ENCODE results near the gene CFAP77.

Gene CFAP77

DNA sequence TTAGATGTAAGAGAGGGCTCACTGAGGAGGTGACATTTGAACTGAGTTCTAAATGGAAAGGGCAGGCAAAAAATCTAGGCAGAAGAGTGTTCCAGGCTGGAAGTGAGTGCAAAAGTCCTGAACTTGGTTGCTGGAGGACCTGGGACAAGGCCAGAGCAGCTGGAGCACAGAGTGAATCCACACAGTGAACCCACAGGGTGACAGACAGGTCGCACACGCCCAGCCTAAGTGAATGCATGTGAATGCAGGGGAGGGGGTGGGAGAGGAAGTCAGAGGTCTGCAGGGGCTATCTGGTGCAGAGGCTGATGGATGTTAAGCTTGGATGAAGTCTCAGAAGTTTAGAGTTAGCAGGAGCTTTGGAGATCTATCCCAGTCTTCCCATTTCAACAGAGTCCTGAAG lies 2.8 kb upstream of the CFAP77 start:
- DNase-seq (ENCODE audit: low read depth in 2 of 3, low spot score in 2 of 3) = no peak

DNA sequence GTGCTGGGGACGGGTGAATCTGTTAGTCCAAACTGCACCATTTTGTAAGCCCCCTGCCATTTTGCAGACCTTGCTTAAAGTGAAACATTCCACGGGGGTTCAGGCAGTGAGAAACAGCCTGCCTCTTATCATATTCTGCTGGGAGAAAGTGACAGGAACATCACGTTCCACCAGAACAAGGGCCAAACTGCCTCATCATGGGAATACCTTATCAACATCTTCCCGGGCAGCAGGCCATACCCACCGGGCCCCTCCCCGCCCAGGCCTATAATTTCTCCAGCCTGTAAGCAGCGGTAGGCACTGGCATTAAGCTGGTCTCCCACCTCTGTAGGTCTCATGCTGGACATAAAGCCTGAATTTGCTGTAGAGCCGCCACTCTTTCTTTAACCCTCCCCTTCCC lies 1.5 kb upstream of the CFAP77 start:
- DNase-seq (ENCODE audit: low read depth in 2 of 3, low spot score in 2 of 3) = no peak

DNA sequence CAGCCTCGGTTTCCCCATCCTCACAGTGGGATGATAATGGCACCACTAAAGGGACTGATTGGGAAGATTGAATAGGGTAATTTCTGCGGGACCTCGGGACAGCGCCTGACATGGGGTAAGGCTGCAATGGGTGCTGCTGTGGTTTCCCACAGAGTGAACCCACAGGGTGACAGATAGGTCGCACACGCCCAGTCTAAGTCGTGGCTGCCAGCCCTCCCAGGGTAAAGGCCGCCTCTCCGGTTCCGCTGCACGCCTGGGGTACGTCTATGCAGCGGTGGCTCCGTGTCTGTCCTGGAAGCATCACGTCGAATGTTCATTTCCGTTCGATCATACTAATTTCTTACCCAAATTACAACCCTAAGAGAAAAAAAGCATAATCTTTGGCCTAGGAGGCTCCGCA lies 631 bp downstream of the CFAP77 start:
- no peak for DNase-seq (ENCODE audit: low read depth in 2 of 3, low spot score in 2 of 3)

DNA sequence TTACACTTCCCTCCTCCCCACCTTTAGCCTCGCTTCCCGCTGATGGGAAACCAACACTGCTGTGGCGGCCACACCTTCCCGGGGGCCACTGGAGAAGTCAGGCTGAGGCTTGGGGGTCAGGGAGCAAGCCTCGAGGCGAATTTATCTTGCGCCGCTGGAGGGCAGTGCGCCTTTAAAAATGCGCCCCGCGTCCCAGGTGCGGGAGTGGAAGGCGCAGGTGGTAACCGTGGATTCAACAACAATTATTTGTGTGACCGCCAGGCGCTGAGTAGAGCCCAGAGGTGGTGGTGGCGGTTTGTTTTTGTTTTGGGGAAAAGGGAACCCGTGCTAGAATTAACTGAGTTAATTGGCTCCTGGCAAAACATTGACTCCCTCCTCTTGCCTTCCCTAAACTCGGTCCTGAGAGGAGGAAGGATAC lies 1.1 kb downstream of the CFAP77 start:
- peak in 2 of 3 experiments; percentile 26 to 55 for DNase-seq (ENCODE audit: low read depth in 2 of 3, low spot score in 2 of 3)

DNA sequence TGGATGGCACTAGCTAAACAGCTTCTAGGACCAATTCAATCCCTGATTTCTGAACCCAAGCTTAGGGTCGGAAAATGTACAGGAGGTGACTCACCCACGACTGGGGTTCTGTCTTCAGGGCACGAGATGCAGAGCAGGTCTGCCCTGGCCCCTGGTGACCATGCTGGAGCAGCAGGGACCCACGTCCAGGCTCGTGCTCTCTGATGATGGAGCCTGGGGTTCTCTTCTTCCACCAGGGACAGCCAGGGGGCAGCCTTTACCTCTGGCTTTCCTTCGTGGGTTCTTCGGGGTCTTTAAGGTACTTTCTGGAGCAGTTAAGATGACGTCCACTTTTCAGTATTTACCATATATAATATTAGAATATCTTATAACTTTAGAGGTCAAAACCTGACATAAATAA lies 2.1 kb downstream of the CFAP77 start:
- DNase-seq (ENCODE audit: low read depth in 2 of 3, low spot score in 2 of 3) = peak in 1 of 3 experiments; percentile 6

DNA sequence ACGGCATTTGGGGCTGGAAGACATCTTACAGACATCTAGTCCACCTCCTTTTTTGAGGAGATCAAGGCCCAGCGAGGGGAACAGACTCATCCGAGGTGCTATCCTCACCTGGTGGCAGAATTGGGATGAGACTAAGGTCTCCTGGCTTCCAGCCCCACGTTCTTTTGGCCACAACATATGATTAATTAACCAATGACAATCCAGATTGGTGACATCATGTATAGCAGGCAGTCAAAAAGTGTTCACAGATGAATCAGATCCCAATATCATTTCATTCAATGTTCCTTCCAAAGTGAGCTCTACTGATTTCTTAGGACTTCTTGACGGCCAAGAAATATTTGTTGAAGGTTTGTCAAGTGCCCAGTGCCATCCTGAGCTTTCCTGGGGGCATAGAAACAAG lies 3.9 kb downstream of the CFAP77 start:
- no peak for DNase-seq (ENCODE audit: low read depth in 2 of 3, low spot score in 2 of 3)

DNA sequence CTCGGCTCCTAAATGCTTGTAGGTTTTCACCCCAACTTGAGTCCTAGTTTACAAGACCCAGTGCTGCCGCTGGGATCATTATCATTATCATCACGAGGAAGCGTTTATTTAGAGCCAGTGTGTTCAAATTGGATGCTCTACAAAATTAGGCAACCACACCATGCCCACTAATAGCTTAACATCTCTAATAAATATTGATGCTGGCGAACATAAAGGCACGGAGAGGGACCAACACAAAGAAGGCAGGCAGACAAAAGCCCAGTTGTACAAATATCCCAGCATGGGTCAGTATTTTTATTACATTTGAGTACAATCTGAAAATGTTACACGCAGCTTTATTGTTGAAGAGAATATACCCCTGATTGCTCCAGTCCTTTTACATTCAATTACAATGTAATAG lies 4.7 kb downstream of the CFAP77 start:
- DNase-seq (ENCODE audit: low read depth in 2 of 3, low spot score in 2 of 3) = no peak

DNA sequence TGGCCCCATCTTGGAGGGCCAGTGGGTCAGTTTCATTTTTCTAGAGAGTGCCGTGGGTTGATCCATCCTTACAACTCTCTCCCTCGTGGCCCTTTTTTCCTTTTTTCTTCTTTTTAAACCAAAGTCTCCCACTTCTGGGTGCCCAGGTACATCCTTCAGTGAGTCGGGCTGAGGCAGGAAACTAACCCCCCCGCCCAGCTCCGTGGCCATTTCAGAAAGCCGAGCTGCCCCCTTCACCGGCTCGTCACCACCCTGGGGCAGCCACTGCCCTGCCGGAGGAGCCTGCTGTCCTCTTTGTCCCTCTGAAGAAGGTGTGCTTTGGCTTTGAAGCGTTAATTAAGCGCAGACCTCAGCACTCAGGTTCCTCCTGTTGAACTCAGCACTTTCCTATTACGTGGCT lies 5.2 kb downstream of the CFAP77 start:
- no peak for DNase-seq (ENCODE audit: low read depth in 2 of 3, low spot score in 2 of 3)

DNA sequence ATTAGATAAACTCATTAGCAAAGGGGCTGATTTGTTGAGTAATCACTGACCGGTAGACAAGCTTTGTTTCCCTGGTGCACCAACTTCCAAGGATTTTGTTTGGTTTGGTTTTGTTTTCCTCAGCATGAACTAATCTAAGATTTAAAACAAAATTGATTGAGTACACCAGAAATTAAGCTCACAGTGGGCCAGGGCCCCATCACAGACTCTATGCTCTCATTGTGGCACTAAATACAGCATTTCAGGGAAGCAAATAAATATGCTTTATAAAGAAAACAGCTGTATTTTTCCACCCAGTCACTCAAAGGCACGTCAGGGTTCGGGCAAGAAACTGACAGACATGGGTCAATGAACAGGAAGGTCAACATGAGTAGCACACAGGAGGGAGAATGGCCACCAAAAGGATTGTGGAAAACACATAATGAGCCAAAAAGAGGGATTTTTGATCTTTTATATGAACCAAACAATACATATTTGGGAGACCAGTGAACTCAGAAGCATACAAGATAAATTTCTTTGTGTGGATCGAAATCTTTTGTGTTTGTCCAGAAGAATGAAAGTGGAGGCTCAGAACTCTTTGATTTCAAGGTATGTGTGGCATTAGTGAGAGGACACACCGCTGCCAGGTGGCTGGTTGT lies 8.8 kb downstream of the CFAP77 start:
- no peak for DNase-seq (ENCODE audit: low read depth in 2 of 3, low spot score in 2 of 3)

DNA sequence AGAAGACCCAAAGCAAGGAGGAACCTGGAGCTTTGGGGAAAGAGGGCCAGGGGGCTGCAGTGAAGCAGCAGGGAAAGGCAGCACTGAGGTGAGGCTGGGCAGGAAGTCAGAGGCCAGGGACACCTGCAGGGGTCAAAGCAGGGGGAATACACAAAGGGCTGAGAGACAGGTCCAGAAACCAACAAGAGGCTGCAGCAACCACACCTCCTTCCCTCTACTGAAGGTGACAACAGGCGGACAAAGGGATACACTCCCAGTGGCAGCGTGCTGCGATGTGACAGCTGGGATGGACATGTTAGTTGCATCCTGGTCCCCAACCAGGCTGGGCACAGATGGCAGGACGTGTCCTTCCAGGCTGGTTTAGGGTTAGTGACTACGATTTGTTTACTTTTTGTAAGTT lies 12.6 kb downstream of the CFAP77 start:
- DNase-seq (ENCODE audit: low read depth in 2 of 3, low spot score in 2 of 3) = no peak

DNA sequence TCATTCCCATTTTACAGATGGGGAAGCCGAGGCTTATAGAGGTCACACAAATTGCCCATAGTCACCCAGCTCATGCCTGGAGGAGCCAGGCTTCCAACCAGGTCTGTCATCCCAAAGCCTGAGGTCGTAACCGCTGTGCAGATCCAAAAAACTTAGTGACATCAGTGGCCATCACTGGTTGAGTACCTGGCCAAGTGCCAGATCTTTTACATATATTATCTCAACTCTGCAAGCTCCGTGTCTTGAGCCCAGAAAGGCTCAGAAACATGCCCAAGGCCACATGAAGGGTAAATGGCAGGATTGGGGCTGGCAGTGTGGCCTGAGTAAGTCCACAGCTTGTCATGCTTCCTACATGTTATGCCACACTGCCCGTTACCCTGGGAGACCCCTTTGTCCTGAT lies 13.5 kb downstream of the CFAP77 start:
- DNase-seq (ENCODE audit: low read depth in 2 of 3, low spot score in 2 of 3) = no peak

DNA sequence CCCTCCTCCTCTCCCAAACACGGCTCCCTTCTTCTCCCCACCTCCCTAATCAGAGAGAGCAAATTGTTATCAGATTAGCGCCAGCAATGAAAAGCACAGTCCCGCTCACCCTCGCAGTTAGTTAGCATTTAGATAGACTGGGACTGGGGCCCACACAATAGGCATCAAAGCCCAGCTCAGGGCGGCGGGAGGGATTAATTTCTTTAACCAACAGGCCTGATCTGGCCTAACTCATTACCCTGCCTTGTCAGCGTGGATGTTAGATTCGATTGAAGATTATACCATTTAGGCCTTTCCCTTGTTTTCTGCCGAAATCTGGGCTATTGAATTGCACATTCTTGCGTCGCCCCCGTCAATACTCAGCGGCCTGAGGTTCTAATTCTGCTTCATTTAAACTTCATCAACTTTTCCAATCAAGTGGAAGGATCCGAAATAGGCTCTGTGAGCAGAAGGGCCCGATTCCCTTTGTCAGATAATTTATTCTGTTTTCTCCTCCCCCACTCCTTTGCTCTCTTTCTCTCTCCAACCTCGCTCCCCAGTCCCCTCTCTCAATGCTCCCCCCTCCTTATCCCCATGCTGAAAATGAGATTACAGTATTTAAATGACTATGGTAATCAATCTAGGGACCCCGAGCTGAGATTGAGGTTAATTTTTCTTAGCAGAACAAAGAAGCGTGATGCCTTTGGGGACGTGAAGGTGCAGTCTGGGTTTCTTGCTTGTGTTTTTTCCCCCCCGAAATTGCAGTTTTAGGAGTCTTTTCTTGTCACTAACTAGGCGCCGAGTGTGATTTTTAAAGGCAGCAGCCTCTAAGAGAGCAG lies 15.1 kb downstream of the CFAP77 start:
- DNase-seq (ENCODE audit: low read depth in 2 of 3, low spot score in 2 of 3) = no peak

DNA sequence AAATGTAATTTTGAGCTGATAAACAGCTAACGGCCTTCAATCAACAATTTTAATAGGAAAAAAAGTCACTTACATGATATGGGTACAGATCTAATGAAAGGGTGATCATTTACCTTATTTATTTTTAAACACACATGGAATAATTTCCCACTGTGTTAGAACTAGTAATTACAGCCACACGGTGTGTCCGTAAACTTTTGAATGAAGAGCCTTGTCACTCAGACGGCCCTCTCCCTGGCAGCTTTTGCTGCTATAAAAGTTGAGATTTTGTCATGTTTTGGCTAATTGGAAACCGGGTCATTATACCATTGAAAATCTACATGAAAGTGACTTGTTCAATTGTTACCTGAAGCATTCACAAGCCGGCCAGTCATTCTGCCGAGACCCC lies 15.7 kb downstream of the CFAP77 start:
- DNase-seq (ENCODE audit: low read depth in 2 of 3, low spot score in 2 of 3) = no peak

DNA sequence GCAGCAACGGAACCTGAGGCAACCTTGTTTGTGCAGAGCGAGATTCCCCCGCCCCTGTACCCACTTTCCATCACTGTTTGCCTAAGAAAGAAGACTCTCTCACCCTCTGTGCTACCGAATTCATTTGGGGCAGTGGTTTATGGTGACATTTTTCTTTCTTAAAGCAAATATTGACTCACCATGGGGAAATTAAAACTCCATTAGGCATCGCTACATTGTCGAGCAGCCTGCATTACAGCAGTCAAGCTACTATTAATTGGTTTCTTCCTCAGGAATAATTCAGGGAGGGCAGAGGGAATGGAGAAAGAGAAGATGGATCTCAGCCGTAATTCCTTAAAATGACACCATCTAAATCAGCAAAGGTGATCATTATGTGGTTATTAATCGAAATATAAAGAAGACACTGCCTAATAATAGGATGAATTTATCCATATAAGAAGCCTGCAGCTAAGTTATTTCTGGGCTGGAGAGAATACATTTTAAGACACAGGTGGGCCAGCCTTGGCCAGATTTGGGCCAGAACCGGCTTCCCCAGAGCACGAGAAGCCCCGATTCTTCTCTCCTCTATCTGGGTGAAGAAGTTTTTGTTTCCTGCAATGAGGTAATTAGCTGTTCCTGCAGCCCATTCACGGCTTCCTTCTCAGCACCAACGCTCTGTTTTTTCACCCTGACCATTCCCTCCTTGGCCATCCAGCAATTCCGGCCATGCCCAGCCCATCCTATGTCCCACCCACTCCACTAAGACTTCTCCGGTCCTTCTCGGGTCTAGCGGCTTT lies 16.8 kb downstream of the CFAP77 start:
- DNase-seq (ENCODE audit: low read depth in 2 of 3, low spot score in 2 of 3) = no peak

DNA sequence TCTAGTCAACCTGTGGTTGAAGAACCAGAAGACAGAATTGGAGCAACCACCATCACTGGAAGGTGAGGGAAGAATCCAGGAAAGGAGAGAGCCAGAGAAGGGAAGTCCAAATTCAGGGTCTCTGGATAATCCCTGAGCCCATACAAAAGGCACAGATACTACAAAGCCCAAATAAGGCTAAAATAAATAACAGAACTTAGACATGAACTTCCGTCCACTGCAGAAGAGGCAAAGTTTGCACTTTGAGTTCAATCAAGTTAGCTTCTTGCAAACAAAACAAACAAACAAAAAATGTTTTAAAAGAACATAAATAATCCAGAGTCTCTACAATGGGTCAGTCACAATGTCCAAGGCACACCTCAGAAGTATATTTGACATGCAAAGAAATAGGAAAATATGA lies 21.0 kb downstream of the CFAP77 start:
- DNase-seq (ENCODE audit: low read depth in 2 of 3, low spot score in 2 of 3) = no peak

DNA sequence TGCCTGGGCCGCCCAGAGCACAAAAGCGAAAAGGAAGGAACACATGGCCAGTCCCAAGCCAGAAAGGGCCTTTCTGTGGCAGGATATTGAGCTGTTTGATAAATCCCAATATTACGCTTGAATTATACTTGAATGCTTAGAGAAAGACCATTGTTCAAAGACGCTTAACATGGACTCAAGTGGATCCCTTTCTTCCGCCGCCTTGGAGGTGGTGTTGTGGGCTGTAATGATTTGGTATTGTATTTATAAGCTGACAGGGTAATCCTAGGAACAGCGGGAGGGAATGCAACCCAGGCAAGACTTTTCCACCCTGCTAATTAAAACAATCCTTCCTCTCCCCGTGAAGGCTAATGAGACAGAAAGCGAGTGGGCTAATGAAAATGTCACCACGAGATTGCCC lies 24.9 kb downstream of the CFAP77 start:
- DNase-seq (ENCODE audit: low read depth in 2 of 3, low spot score in 2 of 3) = no peak

DNA sequence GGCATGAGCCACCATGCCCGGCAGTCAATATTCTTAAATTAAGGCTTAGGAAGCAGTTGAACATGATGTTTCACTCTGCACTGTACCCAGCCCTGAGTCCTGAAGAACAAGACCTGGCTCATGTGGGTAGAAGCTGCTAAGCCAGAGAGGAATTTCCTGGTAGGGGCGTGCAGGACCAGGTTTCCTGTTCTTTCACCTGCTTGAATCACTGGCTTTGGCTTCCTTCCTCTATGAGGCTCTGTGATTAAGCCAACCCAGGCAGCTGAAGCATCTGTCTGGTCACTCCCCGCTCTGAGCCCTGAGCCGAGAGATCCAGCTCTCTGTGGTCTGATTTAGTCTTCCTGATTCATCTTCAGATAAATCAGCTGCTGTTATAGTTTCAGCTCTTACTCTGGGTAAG lies 29.1 kb downstream of the CFAP77 start:
- DNase-seq (ENCODE audit: low read depth in 2 of 3, low spot score in 2 of 3) = no peak

DNA sequence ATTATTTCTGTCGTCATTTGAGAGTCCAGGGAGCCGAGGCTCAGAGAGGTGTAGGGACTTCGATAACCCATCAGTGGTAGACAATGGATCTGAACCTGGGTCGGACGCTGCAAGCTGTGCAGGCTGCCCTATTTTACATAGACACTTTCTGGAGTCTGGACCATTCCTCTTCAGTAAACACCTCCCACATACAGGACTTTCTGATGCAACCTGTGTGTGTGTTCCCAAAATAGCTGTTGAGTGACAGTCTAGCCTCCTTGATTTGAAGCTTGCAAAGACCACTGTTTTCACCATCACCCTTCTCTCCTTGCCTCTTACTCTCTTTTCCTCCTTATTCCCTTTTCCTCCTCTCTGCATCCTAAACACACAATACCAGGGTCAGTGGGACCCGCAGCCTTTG lies 30.7 kb downstream of the CFAP77 start:
- no peak for DNase-seq (ENCODE audit: low read depth in 2 of 3, low spot score in 2 of 3)

DNA sequence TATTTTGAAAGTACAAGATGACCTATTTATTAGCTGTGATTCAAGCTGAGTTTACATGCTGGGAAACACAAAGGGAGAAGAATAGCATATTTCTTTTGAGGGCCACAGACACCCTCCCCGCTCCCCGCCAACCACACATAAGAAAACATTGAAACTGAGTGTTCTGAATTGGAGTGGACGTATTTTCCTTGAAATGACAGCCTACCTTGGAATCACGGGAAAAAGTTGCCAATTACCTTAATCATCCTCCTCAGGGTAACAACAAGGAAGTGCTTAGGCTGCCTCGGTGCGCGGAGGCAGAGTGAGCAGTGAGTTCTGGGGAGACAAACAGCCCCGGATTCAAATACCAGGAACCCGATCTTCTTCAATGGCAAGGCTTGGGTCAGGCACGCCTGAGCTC lies 31.4 kb downstream of the CFAP77 start:
- DNase-seq (ENCODE audit: low read depth in 2 of 3, low spot score in 2 of 3) = no peak

DNA sequence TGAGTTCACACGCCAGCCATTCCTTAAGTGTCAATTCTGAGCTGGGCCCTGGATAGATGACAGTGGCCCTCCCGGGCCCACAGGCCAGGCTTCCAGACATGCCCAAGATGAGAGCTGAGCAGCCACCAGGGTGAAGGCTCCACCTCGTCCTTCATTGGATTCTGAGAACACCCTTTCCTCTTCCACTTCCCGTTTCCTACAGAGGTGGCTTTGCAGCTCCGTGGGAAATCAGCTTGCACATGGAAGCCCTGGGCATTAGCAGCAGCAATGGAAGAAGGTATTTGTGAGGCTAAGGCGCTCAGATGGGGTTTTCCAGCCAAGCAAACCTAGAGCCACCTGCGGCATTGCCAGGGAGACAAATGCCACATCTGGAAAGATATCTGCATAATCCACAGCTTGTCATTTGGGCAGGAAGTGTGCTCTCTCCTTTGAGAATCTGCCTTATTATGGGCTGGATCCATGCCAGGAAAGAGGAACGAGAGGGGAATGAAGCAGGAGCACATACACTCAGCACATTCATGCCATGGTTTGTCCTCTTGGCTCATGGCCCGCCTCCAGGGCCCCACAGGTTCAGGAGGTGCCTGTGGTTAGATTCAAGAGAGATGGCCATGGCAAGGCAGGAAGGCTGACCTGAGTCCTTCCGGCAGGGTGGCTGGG lies 34.1 kb downstream of the CFAP77 start:
- DNase-seq (ENCODE audit: low read depth in 2 of 3, low spot score in 2 of 3) = no peak

DNA sequence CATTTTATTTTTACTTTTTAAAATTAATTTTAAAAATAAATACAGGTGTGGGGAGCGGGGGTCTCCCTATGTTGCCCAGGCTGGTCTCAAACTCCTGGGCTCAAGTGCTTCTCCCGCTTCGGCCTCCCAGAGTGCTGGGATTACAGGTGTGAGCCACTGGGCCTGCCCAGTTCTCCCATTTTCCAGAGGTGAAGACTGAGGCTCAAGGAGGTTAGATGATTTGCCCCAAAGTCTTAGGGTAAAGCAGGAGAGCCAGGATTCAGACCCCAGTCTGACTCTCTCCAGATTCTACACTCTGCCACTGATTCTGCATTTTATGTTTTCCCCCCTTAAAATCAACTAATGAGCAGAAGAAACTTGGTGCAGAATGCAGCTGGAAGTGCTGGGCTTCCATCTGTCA lies 36.9 kb downstream of the CFAP77 start:
- DNase-seq (ENCODE audit: low read depth in 2 of 3, low spot score in 2 of 3) = no peak

DNA sequence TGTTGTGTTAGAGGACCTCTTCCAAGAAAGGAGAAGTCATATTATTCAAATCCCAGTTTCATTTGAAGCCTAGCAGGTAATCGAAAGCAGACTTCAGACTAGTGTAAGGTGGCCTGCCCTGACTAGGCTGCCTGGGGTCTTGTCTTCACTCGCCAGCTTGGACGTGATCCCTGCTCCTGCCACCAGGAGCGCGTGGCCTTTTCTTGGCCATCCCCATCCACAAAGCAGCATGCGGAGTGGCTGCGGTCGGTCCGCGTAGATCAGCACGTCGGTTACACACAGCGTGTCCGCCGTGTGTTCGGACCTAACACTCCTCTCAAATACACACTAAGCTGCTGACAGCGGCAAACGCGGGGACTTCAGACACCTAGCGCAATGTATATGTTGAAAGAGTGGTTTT lies 37.3 kb downstream of the CFAP77 start:
- DNase-seq (ENCODE audit: low read depth in 2 of 3, low spot score in 2 of 3) = no peak
